GM12878 (cell line): ENCODE data around the gene SCLY.

Experiments
- CTCF ChIP-seq, 3 experiments: IDR thresholded peaks in 2 of 3; conservative IDR thresholded peaks in 1 of 3; 2 replicates each; pipeline ENCODE4 v1.5.1; 2011; ENCODE audit warnings: low read depth in 3 of 3, low read length in 3 of 3, mild to moderate bottlenecking in 3 of 3, control low read depth in 2 of 3, moderate library complexity in 2 of 3, inconsistent platforms in 1 of 3, mixed read lengths in 1 of 3; ENCODE audit not compliant: control insufficient read depth in 2 of 3, insufficient read depth in 1 of 3; ENCODE audit errors: extremely low read depth in 1 of 3
- EGR1 ChIP-seq, 2 experiments: IDR thresholded peaks; 1 replicate in 1 of 2; 2 replicates in 1 of 2; pipeline ENCODE4 v1.6.1; 2011 to 2012; ENCODE audit warnings: low read depth in 2 of 2, low read length in 2 of 2, borderline replicate concordance in 1 of 2, mild to moderate bottlenecking in 1 of 2, moderate library complexity in 1 of 2
- EZH2 ChIP-seq: IDR thresholded peaks from 2 replicates; pipeline ENCODE4 v1.6.1; 2012; ENCODE audit warnings: low read depth, mild to moderate bottlenecking, control low read depth, inconsistent platforms, low read length, borderline replicate concordance; ENCODE audit not compliant: control insufficient read depth
- MTA3 ChIP-seq: IDR thresholded peaks from 2 replicates; pipeline ENCODE4 v1.6.1; 2012; ENCODE audit warnings: low read length, inconsistent platforms, borderline replicate concordance
- NR2F1 ChIP-seq: fragments of 450-650 bp; conservative IDR thresholded peaks from 2 replicates; pipeline ENCODE4 v1.6.1; 2017; ENCODE audit warnings: mild to moderate bottlenecking
- RB1 ChIP-seq: fragments of 450-650 bp; formaldehyde crosslinking; IDR thresholded peaks from 2 replicates; pipeline ENCODE4 v1.6.1; 2017; ENCODE audit warnings: mild to moderate bottlenecking, borderline replicate concordance
- SUZ12 ChIP-seq: fragments of 200-600 bp; sonication (generic); IDR thresholded peaks from one replicate; pipeline ENCODE4 v1.6.1; 2018; ENCODE audit warnings: antibody characterized with exemption, mild to moderate bottlenecking; ENCODE audit not compliant: unreplicated experiment
- ZZZ3 ChIP-seq: IDR thresholded peaks from 2 replicates; pipeline ENCODE4 v1.6.1; 2011; ENCODE audit warnings: low read depth; ENCODE audit not compliant: control insufficient read depth, insufficient read length
- TF ChIP-seq, protein P1 (sequence below): fragments of 450-650 bp; IDR thresholded peaks from 2 replicates; pipeline ENCODE4 v1.6.1; 2016; ENCODE audit warnings: mild to moderate bottlenecking
- TF ChIP-seq, protein P2 (sequence below): IDR thresholded peaks from 2 replicates; pipeline ENCODE4 v1.6.1; 2011; ENCODE audit warnings: low read depth, mild to moderate bottlenecking, low read length, moderate library complexity, borderline replicate concordance; ENCODE audit errors: extremely low read depth

- no peak for TF ChIP-seq CTCF (IDR thresholded peaks at IDR 0.05 in 2 of 3, conservative IDR thresholded peaks at IDR 0.05 in 1 of 3; ENCODE audit: control insufficient read depth in 2 of 3, extremely low read depth in 1 of 3, insufficient read depth in 1 of 3, low read depth in 3 of 3, low read length in 3 of 3)
- no peak for TF ChIP-seq NR2F1
- no peak for TF ChIP-seq EGR1 (IDR thresholded peaks at IDR 0.05; ENCODE audit: borderline replicate concordance in 1 of 2, low read depth in 2 of 2, low read length in 2 of 2)
- TF ChIP-seq SUZ12: no peak
- no peak for TF ChIP-seq EZH2
- no peak for TF ChIP-seq RB1
- TF ChIP-seq, protein P1, sequence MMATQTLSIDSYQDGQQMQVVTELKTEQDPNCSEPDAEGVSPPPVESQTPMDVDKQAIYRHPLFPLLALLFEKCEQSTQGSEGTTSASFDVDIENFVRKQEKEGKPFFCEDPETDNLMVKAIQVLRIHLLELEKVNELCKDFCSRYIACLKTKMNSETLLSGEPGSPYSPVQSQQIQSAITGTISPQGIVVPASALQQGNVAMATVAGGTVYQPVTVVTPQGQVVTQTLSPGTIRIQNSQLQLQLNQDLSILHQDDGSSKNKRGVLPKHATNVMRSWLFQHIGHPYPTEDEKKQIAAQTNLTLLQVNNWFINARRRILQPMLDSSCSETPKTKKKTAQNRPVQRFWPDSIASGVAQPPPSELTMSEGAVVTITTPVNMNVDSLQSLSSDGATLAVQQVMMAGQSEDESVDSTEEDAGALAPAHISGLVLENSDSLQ: no peak
- TF ChIP-seq ZZZ3: no peak
- TF ChIP-seq MTA3: no peak
- TF ChIP-seq, protein P2, sequence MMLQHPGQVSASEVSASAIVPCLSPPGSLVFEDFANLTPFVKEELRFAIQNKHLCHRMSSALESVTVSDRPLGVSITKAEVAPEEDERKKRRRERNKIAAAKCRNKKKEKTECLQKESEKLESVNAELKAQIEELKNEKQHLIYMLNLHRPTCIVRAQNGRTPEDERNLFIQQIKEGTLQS: no peak
Measured at GRCh38 chr2:238146884-238147544, 86.2 kb downstream of the SCLY start.
